HepG2 (cell line): Measurements from ENCODE around the gene MCRIP2. TPM values are rescaled to one million over a fixed set of nuclear protein-coding genes. Genes with fewer than 3 reads are reported as not detected.

Experiments
- ATAC-seq: fragments of 200-7000 bp; cut with Tn5 transposase; 3 replicates; pipeline ENCODE4 v1.9.1; 2020; ENCODE audit warnings: mild to moderate bottlenecking, moderate library complexity
- BruUV-seq: library from RNA; stranded (reverse); fragments of 400-500 nt; replicated peaks from 2 replicates; lab custom pipeline; 2021; lab: Mats Ljungman, UMichigan
- CTCF ChIA-PET: fragments of 300-600 bp; formaldehyde crosslinking; extraction: SDS; loops from one replicate; lab custom pipeline; 2021; ENCODE audit warnings: low total read pairs, inconsistent platforms, low intra/inter-chr PET ratio; lab: Yijun Ruan, JAX
- POLR2A ChIA-PET: fragments of 350-600 bp; sonication (Branson Sonifier 250); formaldehyde crosslinking; loops from one replicate; lab custom pipeline; 2020; ENCODE audit warnings: antibody characterized with exemption, inconsistent platforms; lab: Yijun Ruan, JAX
- DNase-seq: peaks from one replicate; pipeline ENCODE4 v3.0.0-alpha.2; 2015; ENCODE audit warnings: low spot score
- FAIRE-seq: peaks from 3 replicates; lab custom pipeline; 2011; peaks lifted over from hg19 to GRCh38; lab: Jason Lieb, UNC
- H2AFZ ChIP-seq: one replicate; pipeline ENCODE4 v1.6.1; 2011; ENCODE audit warnings: low read length, inconsistent platforms
- H3K27ac ChIP-seq: fragments of 300-600 bp; 3 replicates; pipeline ENCODE4 v1.8.0; 2011; ENCODE audit warnings: mixed run types, mild to moderate bottlenecking, mixed read lengths, low read length, inconsistent platforms; ENCODE audit not compliant: insufficient read depth; ENCODE audit errors: extremely low read length
- H3K27me3 ChIP-seq, 2 experiments: fragments of 200-600 bp in 1 of 2; 2 replicates in 1 of 2; 3 replicates in 1 of 2; pipeline versions ENCODE4 v1.6.0 to v1.8.0; 2011; ENCODE audit warnings: low read length in 2 of 2, mild to moderate bottlenecking in 2 of 2, moderate library complexity in 2 of 2, inconsistent platforms in 1 of 2; ENCODE audit not compliant: insufficient read depth in 2 of 2, control insufficient read depth in 1 of 2
- H3K36me3 ChIP-seq, 2 experiments: fragments of 200-600 bp in 1 of 2; replicated peaks in 1 of 2; 2 replicates in 1 of 2; 3 replicates in 1 of 2; pipeline versions ENCODE4 v1.5.1 to v1.8.0; 2011; ENCODE audit warnings: low read length in 2 of 2, inconsistent platforms in 1 of 2; ENCODE audit not compliant: insufficient read depth in 2 of 2, control insufficient read depth in 1 of 2
- H3K4me1 ChIP-seq: 2 replicates; pipeline ENCODE4 v1.5.1; 2012; ENCODE audit warnings: low read length, inconsistent platforms; ENCODE audit not compliant: insufficient read depth
- H3K4me2 ChIP-seq: 2 replicates; pipeline ENCODE4 v1.6.0; 2011; ENCODE audit warnings: low read depth, low read length, inconsistent platforms
- H3K4me3 ChIP-seq, 3 experiments: fragments of 200-600 bp in 1 of 3; sonication (generic), shearing (Covaris generic) in 1 of 3; replicated peaks in 1 of 3; 2 replicates each; pipeline ENCODE4 v1.5.1; 2011 to 2016; ENCODE audit warnings: low read length in 3 of 3, inconsistent platforms in 2 of 3, low read depth in 2 of 3, mild to moderate bottlenecking in 2 of 3, control low read depth in 1 of 3, mixed read lengths in 1 of 3; ENCODE audit not compliant: insufficient read depth in 1 of 3
- H3K79me2 ChIP-seq: one replicate; pipeline ENCODE4 v1.6.1; 2011; ENCODE audit warnings: low read length, inconsistent platforms; ENCODE audit not compliant: insufficient read depth
- H3K9ac ChIP-seq: 2 replicates; pipeline ENCODE4 v1.6.0; 2011; ENCODE audit warnings: mild to moderate bottlenecking, low read depth, low read length, inconsistent platforms; ENCODE audit not compliant: insufficient read depth
- H3K9me3 ChIP-seq: 2 replicates; pipeline ENCODE4 v1.5.1; 2012; ENCODE audit warnings: mild to moderate bottlenecking, low read length
- H4K20me1 ChIP-seq: 2 replicates; pipeline ENCODE4 v1.6.0; 2011; ENCODE audit warnings: inconsistent platforms, mild to moderate bottlenecking, low read length, moderate library complexity; ENCODE audit not compliant: insufficient read depth
- EP300 ChIP-seq, 3 experiments: sonication (generic) in 1 of 3; formaldehyde crosslinking in 1 of 3; IDR thresholded peaks; 2 replicates each; pipeline versions ENCODE4 v1.5.1 to v1.6.1; 2011 to 2020; ENCODE audit warnings: low read depth in 2 of 3, low read length in 2 of 3, borderline replicate concordance in 1 of 3, improper control_type of control experiment in 1 of 3, mild to moderate bottlenecking in 1 of 3, missing genetic modification reagents in 1 of 3, moderate library complexity in 1 of 3
- PRDM10 ChIP-seq: sonication (generic); formaldehyde crosslinking; IDR thresholded peaks from 2 replicates; pipeline ENCODE4 v1.4.0; 2020; ENCODE audit warnings: low read depth, missing genetic modification reagents
- PRDM4 ChIP-seq: sonication (generic); formaldehyde crosslinking; IDR thresholded peaks from 2 replicates; pipeline ENCODE4 v1.9.0; 2021; ENCODE audit warnings: missing genetic modification reagents, borderline replicate concordance
- SMYD3 ChIP-seq: sonication (generic); formaldehyde crosslinking; IDR thresholded peaks from 2 replicates; pipeline ENCODE4 v1.8.1; 2023; ENCODE audit warnings: mild to moderate bottlenecking, missing genetic modification reagents
- YY1 ChIP-seq: IDR thresholded peaks from 2 replicates; pipeline ENCODE4 v1.6.1; 2011; ENCODE audit warnings: low read length, low read depth, moderate library complexity, mild to moderate bottlenecking; ENCODE audit not compliant: insufficient read depth, insufficient replicate concordance
- ZNF276 ChIP-seq: sonication (generic); formaldehyde crosslinking; IDR thresholded peaks from 2 replicates; pipeline ENCODE4 v1.4.0; 2020; ENCODE audit warnings: mild to moderate bottlenecking, low read depth, missing genetic modification reagents
- ZNF574 ChIP-seq: sonication (generic); formaldehyde crosslinking; IDR thresholded peaks from 2 replicates; pipeline ENCODE4 v1.4.0; 2020; ENCODE audit warnings: missing genetic modification reagents
- WGBS: methylation state at CpG from one replicate; pipeline ENCODE4 v1.1.6; 2017; ENCODE audit warnings: low lambda C conversion rate; 5-methylcytosine and 5-hydroxymethylcytosine counted together
- in situ Hi-C: cut with HindIII; loops from 2 replicates; pipeline ENCODE4 v1.10.0; 2017; ENCODE audit warnings: low pct_unique_long_range_greater_than_20kb; ENCODE audit not compliant: extremely low pct_ligation_motif_present
- intact Hi-C: fragments of 100-400 bp; cut with micrococcal nuclease; formaldehyde crosslinking; loops from one replicate; pipeline ENCODE4 v1.10.0; 2022; ENCODE audit not compliant: unreplicated experiment
- polyA plus RNA-seq, 8 experiments: library from polyadenylated mRNA; depleted of rRNA in 3 of 8; stranded (reverse) in 7 of 8; unstranded in 1 of 8; fragments of >200 nt; fragmentation: Illumina TruSeq in 4 of 8; extraction: Trizol in 4 of 8; gene quantifications; 2 replicates each; pipeline versions ENCODE4 v1.2.1 to v1.2.3, GENCODE V29; 2011 to 2016; ENCODE audit warnings: low read depth in 4 of 8, missing spikeins in 1 of 8, mixed read lengths in 1 of 8; ENCODE audit not compliant: insufficient read depth in 1 of 8
- total RNA-seq, 5 experiments: library from RNA; depleted of rRNA; stranded (reverse); fragments of >200 nt; fragmentation: Illumina TruSeq; extraction: Trizol; gene quantifications; 2 replicates each; pipeline ENCODE4 v1.2.3, GENCODE V29; 2016; ENCODE audit warnings: low read depth in 1 of 5

MCRIP2 gene
- total and polyA plus RNA-seq, 2 of the 13 experiments (the other 11 are each of a cell fraction or from before 2014, with no cell fraction given), result 39.6 to 76.7 TPM

- TF ChIP-seq PRDM10 (CRISPR knock-in tag) (no peak), ZNF276 (CRISPR knock-in tag) (no peak)
Measured at GRCh38 chr16:652454-653305, 11.1 kb downstream of the MCRIP2 start (continued).

GRCh38 chr16:654034-654433 is 12.4 kb downstream of the MCRIP2 start:
- BruUV-seq, result no TSS peak
- Histone ChIP-seq H3K4me3 (no peak overlapping the region), H3K4me1 (peaks cover 38% of the 10 kb centered on the region), H3K9me3 (no peaks in the 10 kb centered on the region), H3K36me3 (peaks cover 2 to 3% of the 10 kb centered on the region in 2 experiments; a peak in 1 of 5 replicates), H4K20me1 (no peaks in the 10 kb centered on the region), H3K9ac (no peak overlapping the region), H3K27me3 (no peaks in the 10 kb centered on the region), H3K79me2 (peaks cover 4% of the 10 kb centered on the region), H2AFZ (no peak overlapping the region), H3K27ac (peak overlapping the region; percentile 58), H3K4me2 (0 out of 2 replicates have a peak overlapping the region, but pooled peaks have one; percentile 19)
- WGBS, result 53% methylated on average over 12 of the region's 12 CpGs
- in situ Hi-C loops, result no loop called here
- intact Hi-C loops, result no loop called here
- CTCF ChIA-PET, result no interaction called here
- FAIRE-seq (peak; percentile 37), DNase-seq (peak; percentile 45), ATAC-seq (no peak)
- POLR2A ChIA-PET, result interaction anchor here (0.6 to 1.1 kb wide), 2 partner anchors 13 to 25 kb away, joined by 3 to 4 read pairs; partner anchors contain the start of gene RHOT2
- TF ChIP-seq SMYD3 (CRISPR knock-in tag) (no peak), YY1 (peak; percentile 20), PRDM4 (no peak), EP300 (IDR thresholded peaks at IDR 0.05; ENCODE audit: low read depth in 2 of 2, low read length in 2 of 2) (peak in 1 of 2 experiments; percentile 38; a peak in 1 of 4 replicates), EP300 (CRISPR knock-in tag; IDR thresholded peaks at IDR 0.05; ENCODE audit: borderline replicate concordance) (no peak), ZNF574 (CRISPR knock-in tag) (peak; percentile 83)
